T-helper 17 cell (primary cell): ENCODE data around the gene RNF144B. TPM values are rescaled to one million over a fixed set of nuclear protein-coding genes. Genes with fewer than 3 reads are reported as not detected.

ENCODE experiments used
- ATAC-seq: fragments of 150-1000 bp; cut with Tn5 transposase; 2 replicates; pipeline ENCODE4 v1.10.0; 2021; ENCODE audit warnings: mild to moderate bottlenecking, moderate library complexity
- DNase-seq, 3 donors: peaks; one replicate each; pipeline versions ENCODE4 v3.0.0 to v3.0.0-alpha.2; 2020 to 2021
- H3K9me3 ChIP-seq: one replicate; pipeline ENCODE4 v1.7.0; 2013; ENCODE audit warnings: low read length, mild to moderate bottlenecking; ENCODE audit not compliant: control insufficient read depth, poor library complexity, severe bottlenecking
- H3K27ac Mint-ChIP-seq: one replicate; pipeline ENCODE4 v1.8.0; 2022; ENCODE audit warnings: mild to moderate bottlenecking, moderate library complexity, mixed read lengths
- H3K27me3 Mint-ChIP-seq: one replicate; pipeline ENCODE4 v1.8.0; 2022; ENCODE audit warnings: mixed read lengths
- H3K36me3 Mint-ChIP-seq: one replicate; pipeline ENCODE4 v1.8.0; 2022; ENCODE audit warnings: low read depth, mixed read lengths
- H3K4me1 Mint-ChIP-seq: one replicate; pipeline ENCODE4 v1.8.0; 2022; ENCODE audit warnings: mild to moderate bottlenecking, mixed read lengths
- H3K4me3 Mint-ChIP-seq: one replicate; pipeline ENCODE4 v1.8.0; 2022; ENCODE audit warnings: mild to moderate bottlenecking, moderate library complexity, mixed read lengths
- total RNA-seq, 4 donors: library from RNA in 2 of 4; stranded (reverse) in 2 of 4; gene quantifications; one replicate each; pipeline ENCODE4 v1.2.3 and lab custom pipeline; 2022 to 2026

The RNF144B gene
- total RNA-seq (1 to 10 TPM; 2.3 to 4.6 TPM), total RNA-seq (lab: John Stamatoyannopoulos, UW) (3.8 to 5.3 reads per million in 2 donors)

DNA sequence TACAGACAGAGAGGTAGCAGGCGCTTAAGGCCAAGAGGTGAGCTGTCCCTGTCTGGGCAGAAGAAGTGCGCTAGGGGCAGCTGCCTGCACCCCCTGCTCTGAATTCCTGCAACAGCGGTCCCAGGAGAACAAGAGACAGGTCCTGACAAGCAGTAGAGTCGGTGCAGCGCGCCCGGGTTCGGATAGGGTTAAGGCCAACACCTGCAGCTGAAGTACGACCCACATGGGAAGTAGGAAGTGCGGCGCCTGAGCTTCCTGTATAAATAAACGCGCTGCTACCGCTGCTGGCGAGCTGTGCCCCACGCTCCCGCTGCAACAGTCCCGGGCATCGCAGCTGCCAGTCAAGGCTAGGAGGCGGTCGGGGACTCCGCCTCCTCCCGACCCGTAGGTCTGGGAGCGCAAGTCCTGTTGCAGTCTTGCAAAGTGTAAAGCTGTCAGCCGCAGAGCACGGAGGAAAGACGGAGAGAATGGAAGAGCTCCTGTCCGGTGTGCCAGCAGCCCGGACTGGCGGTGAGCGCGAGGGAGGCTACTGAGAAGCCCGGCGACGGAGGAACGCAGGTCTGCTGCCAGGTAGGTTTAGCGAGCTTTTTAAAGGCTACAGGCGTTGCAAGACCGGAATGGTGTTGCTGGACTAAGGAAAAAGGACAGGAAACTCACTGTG lies at the start of gene RNF144B:
TSS of gene RNF144B (plus strand) at position 290 of the 661 bp plus-strand sequence. CDS start 12,185 bp downstream, outside the sequence.
- ATAC-seq (peak; percentile 95), DNase-seq (peak; percentile 23 to 35 (median 32))
- Mint-ChIP-seq H3K27me3 (peaks cover 12% of the 10 kb centered on the region), H3K27ac (peak within 1 kb of the TSS; percentile 96), H3K4me3 (peak within 1 kb of the TSS; percentile 100), H3K36me3 (peaks cover 5% of the 10 kb centered on the region), H3K4me1 (peaks cover 26% of the 10 kb centered on the region)
- no peaks in the 10 kb centered on the region for H3K9me3 ChIP-seq

DNA sequence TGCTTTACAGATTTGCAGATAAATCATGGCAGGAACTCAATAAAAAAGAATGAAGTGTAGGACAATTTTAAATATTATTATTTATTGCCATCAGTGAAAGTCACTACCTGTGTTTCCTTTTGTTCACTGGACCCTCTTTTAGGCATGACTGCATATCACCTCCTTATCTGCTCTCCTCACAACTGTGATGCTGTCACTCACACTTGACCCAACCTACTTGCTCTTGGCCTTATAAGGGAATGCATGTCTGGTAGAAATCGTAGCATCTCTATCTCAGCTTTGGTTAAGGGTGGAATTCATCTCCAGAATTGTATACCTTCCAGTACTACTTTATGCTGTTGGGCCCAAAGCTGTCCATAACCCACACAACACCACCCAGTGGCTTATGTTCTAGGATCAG lies 47.6 kb upstream of the RNF144B start:
- ATAC-seq (no peak), DNase-seq (no peak)
- H3K36me3 Mint-ChIP-seq: no peaks in the 10 kb centered on the region
- H3K9me3 ChIP-seq: no peaks in the 10 kb centered on the region
- no peak overlapping the region for H3K4me3 Mint-ChIP-seq
- no peak overlapping the region for H3K27ac Mint-ChIP-seq
- H3K27me3 Mint-ChIP-seq: peaks cover 17% of the 10 kb centered on the region
- H3K4me1 Mint-ChIP-seq: no peaks in the 10 kb centered on the region

DNA sequence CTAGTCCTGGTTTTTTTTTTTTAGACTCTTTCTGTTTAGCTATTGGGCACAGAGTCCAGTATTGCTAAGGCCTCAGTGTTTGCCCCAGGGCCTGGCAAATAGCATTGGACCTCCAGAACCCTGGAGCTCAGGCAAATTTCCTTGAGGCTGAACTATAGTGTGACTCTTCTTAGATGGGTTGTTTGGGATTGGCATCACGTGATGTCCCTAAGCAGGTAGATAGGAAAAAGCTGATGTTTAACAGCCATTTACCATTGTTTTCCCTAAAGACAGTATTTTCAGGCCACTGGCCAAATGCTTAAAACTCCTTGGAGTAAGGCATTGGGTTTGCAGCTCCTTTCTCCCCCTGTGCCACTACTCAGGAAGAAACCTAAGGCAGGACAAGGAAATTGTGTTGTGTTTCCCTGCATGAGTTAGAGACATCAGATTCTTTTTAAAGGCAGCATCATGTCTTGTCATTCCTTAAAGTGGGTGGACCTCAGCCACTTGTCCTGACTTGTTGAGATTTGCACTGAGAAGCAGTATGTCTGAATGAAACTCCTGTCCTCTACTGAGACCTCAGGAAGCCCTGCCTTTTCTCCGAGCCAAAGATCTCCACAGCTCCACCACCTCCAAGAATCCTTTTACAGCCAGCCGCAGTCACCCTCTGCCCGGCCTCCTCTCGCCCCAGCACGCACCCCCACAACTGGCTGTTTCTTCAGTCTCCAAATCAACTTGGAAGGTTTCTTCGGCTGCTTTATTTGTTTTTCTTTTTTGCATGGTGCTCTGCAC lies 46.2 kb upstream of the RNF144B start:
- H3K4me3 Mint-ChIP-seq: no peak overlapping the region
- ATAC-seq: no peak
- H3K27me3 Mint-ChIP-seq: peaks cover 17% of the 10 kb centered on the region
- no peaks in the 10 kb centered on the region for H3K36me3 Mint-ChIP-seq
- DNase-seq: no peak
- no peaks in the 10 kb centered on the region for H3K4me1 Mint-ChIP-seq
- no peaks in the 10 kb centered on the region for H3K9me3 ChIP-seq
- H3K27ac Mint-ChIP-seq: no peak overlapping the region

DNA sequence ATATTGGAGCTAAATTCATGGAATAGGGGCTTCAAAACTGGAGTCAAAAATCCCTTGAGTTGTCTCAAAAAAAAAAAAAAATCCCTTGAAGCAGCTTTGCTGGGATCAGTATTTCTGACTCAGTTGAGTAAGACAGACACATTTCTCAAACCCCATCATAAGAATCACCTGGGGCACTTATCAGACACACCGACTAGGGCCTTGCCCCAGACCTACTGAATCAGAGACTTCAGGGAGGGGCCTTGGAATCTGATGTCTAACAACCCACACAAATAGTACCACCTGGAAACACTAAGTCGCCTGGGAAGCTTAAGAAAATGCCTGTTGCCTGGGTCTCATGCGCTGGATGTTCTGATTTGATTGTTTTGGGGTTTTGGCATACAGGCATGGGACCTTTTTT lies 44.9 kb upstream of the RNF144B start:
- DNase-seq (no peak), ATAC-seq (no peak)
- Mint-ChIP-seq H3K27me3 (peaks cover 13% of the 10 kb centered on the region), H3K27ac (no peak overlapping the region), H3K4me1 (no peaks in the 10 kb centered on the region), H3K4me3 (no peak overlapping the region), H3K36me3 (no peaks in the 10 kb centered on the region)
- H3K9me3 ChIP-seq: no peaks in the 10 kb centered on the region

DNA sequence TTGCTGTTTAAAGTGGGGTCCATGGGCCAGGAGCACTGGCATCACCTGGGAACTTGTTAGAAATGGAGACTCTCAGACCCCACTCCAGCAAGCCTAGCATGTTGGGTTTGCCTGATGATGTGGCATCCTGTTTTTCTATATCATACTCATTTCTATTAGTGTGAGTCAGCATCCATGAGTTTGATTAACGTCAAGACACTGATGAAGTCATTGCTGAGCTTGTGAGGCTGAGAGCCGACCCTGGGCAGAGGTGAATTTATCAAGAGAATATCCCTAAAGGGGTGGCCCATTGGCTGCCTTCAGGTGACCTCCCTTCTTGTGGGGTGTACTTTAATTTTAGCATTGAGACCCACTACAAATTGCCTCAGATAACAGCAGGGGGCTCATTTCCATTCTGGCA lies 43.4 kb upstream of the RNF144B start:
- Mint-ChIP-seq H3K27ac (no peak overlapping the region), H3K4me1 (no peaks in the 10 kb centered on the region), H3K4me3 (no peak overlapping the region), H3K27me3 (peaks cover 13% of the 10 kb centered on the region), H3K36me3 (no peaks in the 10 kb centered on the region)
- no peaks in the 10 kb centered on the region for H3K9me3 ChIP-seq
- no peak for ATAC-seq
- no peak for DNase-seq

DNA sequence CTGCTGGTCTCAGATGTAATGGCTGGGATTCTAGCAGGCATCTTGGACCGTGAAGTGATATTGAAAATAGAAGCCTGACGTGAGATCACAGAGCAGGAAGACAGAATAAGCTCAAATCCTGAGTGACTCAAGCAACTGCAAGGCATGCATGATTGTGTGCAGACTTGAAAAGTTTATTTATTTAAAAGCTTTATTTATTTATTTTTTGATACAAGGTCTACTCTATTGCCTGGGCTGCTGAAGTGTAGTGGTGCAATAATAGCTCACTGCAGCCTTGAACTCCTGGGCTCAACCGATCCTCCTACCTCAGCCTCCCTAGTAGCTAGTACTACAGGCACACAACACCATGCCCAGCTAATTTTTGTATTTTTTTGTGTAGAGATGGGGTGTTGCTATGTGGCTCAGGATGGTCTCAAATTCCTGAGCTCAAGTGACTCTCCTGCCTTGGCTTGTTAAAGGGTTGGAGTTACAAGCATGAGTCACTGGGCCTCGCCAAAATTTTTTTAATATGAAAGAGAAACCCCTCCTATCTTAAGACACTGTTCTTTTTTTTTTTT lies 40.1 kb upstream of the RNF144B start:
- H3K9me3 ChIP-seq: no peaks in the 10 kb centered on the region
- H3K27me3 Mint-ChIP-seq: peaks cover 21% of the 10 kb centered on the region
- DNase-seq: no peak
- H3K4me1 Mint-ChIP-seq: no peaks in the 10 kb centered on the region
- H3K4me3 Mint-ChIP-seq: no peak overlapping the region
- H3K36me3 Mint-ChIP-seq: no peaks in the 10 kb centered on the region
- no peak for ATAC-seq
- no peak overlapping the region for H3K27ac Mint-ChIP-seq

DNA sequence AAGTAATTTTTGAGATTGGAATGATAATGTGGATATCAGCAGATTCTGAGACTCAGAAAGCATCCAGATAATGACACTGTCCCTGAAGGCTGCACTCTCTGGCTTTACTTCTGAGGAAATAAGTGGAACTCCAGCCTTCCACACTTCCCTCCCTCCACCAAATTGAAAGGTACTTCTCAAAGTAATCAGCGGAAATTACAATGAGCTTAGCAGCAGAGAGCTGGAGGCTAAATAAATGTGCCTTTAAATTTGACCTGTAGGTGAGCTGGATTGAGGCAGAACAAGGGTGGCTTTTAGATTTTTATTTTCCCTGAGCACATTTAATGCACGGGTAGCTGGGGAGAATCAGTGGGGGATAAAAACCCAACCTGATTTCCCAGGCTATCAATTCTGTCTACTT lies 39.3 kb upstream of the RNF144B start:
- no peak for ATAC-seq
- no peaks in the 10 kb centered on the region for H3K4me1 Mint-ChIP-seq
- H3K4me3 Mint-ChIP-seq: no peak overlapping the region
- no peak overlapping the region for H3K27ac Mint-ChIP-seq
- H3K27me3 Mint-ChIP-seq: peaks cover 21% of the 10 kb centered on the region
- no peaks in the 10 kb centered on the region for H3K9me3 ChIP-seq
- H3K36me3 Mint-ChIP-seq: no peaks in the 10 kb centered on the region
- no peak for DNase-seq

DNA sequence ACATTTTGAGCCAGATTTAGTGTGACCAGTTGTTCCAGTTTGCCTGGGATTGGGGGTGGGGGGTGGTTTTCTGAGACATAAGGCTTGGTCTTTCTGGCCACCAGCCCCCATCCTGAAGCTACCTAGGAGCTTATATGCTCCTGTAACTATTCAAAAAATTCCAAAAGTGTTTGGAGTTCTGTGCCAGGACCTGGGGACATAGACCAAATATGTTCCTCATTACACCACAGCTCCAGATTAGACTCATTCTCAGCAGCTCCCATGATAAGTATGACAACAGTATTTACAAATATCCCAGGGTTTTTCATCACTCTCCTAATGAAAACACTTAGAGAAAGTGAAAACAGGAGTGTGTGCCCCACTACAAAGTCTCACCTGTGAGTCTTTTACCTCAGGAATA lies 37.8 kb upstream of the RNF144B start:
- no peaks in the 10 kb centered on the region for H3K36me3 Mint-ChIP-seq
- H3K27me3 Mint-ChIP-seq: peaks cover 17% of the 10 kb centered on the region
- H3K4me1 Mint-ChIP-seq: no peaks in the 10 kb centered on the region
- H3K27ac Mint-ChIP-seq: no peak overlapping the region
- DNase-seq (no peak), ATAC-seq (no peak)
- no peak overlapping the region for H3K4me3 Mint-ChIP-seq
- no peaks in the 10 kb centered on the region for H3K9me3 ChIP-seq

DNA sequence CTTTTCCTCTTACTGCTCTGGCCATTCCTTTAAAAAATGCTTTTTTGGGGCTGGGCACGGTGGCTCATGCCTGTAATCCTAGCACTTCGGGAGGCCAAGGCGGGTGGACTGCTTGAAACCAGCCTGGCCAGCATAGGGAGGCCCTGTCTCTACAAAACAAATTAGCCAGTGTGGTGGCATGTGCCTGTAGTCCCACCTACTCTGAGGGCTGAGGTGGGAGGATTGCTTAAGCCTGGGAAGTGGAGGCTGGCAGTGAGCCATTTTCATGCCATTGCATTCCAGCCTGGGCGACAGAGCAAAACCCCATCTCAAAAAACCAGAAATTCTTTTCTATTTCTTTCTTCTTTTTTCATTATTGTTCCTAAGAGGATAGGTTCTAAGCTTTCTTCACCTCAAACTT lies 36.9 kb upstream of the RNF144B start:
- H3K36me3 Mint-ChIP-seq: no peaks in the 10 kb centered on the region
- H3K4me3 Mint-ChIP-seq: no peak overlapping the region
- ATAC-seq (no peak), DNase-seq (no peak)
- no peaks in the 10 kb centered on the region for H3K4me1 Mint-ChIP-seq
- H3K9me3 ChIP-seq: no peaks in the 10 kb centered on the region
- peaks cover 17% of the 10 kb centered on the region for H3K27me3 Mint-ChIP-seq
- H3K27ac Mint-ChIP-seq: no peak overlapping the region

DNA sequence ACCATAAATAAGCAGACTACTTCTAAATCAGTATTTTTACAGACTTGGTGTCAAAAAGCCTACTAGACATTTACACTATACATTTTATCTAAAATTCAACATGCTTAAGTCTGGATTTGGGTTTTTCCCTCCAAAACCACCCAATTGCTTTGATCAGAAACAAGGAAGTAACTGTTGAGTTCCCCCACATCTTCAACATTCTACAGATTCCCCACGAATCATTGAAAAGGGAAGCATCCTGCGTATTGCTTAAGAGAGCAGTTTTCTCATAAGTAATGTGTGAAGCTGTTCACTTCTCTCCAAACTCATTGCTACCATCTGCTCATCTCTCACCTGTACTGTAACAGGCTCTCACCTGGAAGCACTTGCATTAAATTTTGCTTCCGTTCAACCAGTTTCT lies 36.4 kb upstream of the RNF144B start:
- Mint-ChIP-seq H3K27me3 (peaks cover 17% of the 10 kb centered on the region), H3K4me1 (no peaks in the 10 kb centered on the region), H3K36me3 (no peaks in the 10 kb centered on the region), H3K27ac (no peak overlapping the region), H3K4me3 (no peak overlapping the region)
- ATAC-seq (no peak), DNase-seq (no peak)
- H3K9me3 ChIP-seq: no peaks in the 10 kb centered on the region

DNA sequence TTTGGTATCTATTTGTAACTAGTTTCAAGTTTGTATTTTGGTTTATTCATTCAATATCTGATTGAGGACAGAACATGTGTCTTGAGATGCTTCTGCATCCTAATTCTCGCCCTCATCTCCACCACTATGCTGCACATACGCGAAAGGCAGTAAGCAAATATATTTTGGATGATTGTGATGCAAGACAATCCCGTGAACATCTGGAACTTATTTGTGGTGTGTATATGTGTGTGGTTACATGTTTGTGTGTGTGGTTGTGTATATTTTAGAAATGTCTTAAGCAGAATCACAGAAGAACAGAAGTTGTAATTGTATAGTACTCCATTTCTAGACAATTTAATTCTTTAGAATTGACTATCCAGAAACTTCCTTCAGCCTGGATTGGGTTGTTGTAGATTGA lies 35.1 kb upstream of the RNF144B start:
- H3K27ac Mint-ChIP-seq: no peak overlapping the region
- peaks cover 17% of the 10 kb centered on the region for H3K27me3 Mint-ChIP-seq
- no peaks in the 10 kb centered on the region for H3K9me3 ChIP-seq
- H3K4me3 Mint-ChIP-seq: no peak overlapping the region
- ATAC-seq: no peak
- H3K36me3 Mint-ChIP-seq: no peaks in the 10 kb centered on the region
- DNase-seq: no peak
- no peaks in the 10 kb centered on the region for H3K4me1 Mint-ChIP-seq

DNA sequence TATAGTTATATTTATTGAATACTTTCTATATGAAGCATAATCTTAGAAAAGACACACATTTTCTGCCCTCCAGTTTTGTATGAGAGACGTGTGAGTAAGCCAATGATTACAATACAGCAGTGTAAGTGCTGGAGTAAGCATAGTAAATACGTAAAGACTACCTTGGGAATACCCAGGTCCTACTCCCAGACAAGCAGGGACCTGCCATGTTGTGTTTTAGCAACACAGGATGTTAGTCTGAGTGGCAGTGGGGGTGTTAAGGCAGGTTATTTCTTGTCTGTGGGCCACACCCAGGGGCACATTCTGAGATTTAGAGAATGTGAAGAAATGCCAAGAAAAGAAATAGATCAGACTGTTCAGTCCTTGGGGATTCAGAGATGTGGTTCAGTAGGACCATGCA lies 34.3 kb upstream of the RNF144B start:
- no peaks in the 10 kb centered on the region for H3K9me3 ChIP-seq
- H3K4me3 Mint-ChIP-seq: no peak overlapping the region
- no peak for ATAC-seq
- no peaks in the 10 kb centered on the region for H3K36me3 Mint-ChIP-seq
- H3K4me1 Mint-ChIP-seq: no peaks in the 10 kb centered on the region
- H3K27me3 Mint-ChIP-seq: peaks cover 17% of the 10 kb centered on the region
- no peak for DNase-seq
- H3K27ac Mint-ChIP-seq: no peak overlapping the region

DNA sequence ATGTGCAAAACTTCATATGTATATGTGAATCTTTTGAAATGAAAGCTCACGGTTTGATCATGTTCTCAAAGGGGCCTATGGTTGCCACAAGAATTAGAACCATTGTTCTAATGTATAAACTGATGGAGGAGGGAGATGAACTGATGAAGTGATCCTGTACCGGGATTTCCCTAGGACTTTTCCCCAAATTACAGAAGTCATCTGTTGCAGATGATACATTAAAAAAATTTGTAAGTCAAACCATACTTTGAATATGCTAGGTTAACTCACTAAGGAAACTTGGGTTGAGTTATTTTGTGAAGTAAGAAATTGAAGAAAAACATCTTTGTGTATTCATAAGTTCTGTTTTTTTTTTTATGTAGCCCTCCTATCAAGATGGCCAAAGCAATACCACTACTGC lies 33.9 kb upstream of the RNF144B start:
- no peak overlapping the region for H3K4me3 Mint-ChIP-seq
- H3K9me3 ChIP-seq: no peaks in the 10 kb centered on the region
- H3K27me3 Mint-ChIP-seq: peaks cover 17% of the 10 kb centered on the region
- DNase-seq (no peak), ATAC-seq (no peak)
- H3K4me1 Mint-ChIP-seq: no peaks in the 10 kb centered on the region
- no peak overlapping the region for H3K27ac Mint-ChIP-seq
- H3K36me3 Mint-ChIP-seq: no peaks in the 10 kb centered on the region
